HCT116 (cell line): ENCODE results near the gene POLR2H. TPM values are rescaled to one million over a fixed set of nuclear protein-coding genes. Genes with fewer than 3 reads are reported as not detected.
A peak's percentile ranks its signal among the peaks of the same experiment; 100 is the strongest.

ENCODE experiments used
- ATAC-seq: fragments of 200-7000 bp; cut with Tn5 transposase; 2 replicates; pipeline ENCODE4 v1.9.1; 2020; ENCODE audit warnings: mild to moderate bottlenecking, moderate library complexity
- BruUV-seq: library from RNA; stranded (reverse); fragments of 400-500 nt; replicated peaks from 2 replicates; lab custom pipeline; 2021; lab: Mats Ljungman, UMichigan
- CTCF ChIA-PET: fragments of 300-600 bp; sonication (Branson Sonifier 250); formaldehyde crosslinking; loops from one replicate; lab custom pipeline; 2021; ENCODE audit warnings: antibody characterized with exemption; lab: Charles Lee
- POLR2A ChIA-PET: fragments of 300-600, 350-600 bp; sonication (Branson Sonifier 250); formaldehyde crosslinking; loops from one replicate; lab custom pipeline; 2021; ENCODE audit warnings: antibody characterized with exemption; lab: Charles Lee
- RAD21 ChIA-PET, 2 experiments: fragments of 300-600 bp; sonication (Branson Sonifier 250); formaldehyde crosslinking; loops; one replicate each; lab custom pipeline; 2023; ENCODE audit warnings: low total read pairs in 2 of 2; ENCODE audit not compliant: uncharacterized antibody in 2 of 2, unreplicated experiment in 2 of 2, low non-redundant PET in 1 of 2; lab: Charles Lee
- DNase-seq: peaks from one replicate; pipeline ENCODE4 v3.0.0-alpha.2; 2010; ENCODE audit warnings: low read depth, low spot score
- H2AFZ ChIP-seq: fragments of 200-600 bp; shearing (Covaris generic), sonication (generic); 2 replicates; pipeline ENCODE4 v1.6.1; 2017; ENCODE audit warnings: low read depth, mixed run types, mixed read lengths, antibody characterized with exemption, low read length; ENCODE audit not compliant: poor library complexity, severe bottlenecking
- H3K27ac ChIP-seq: 2 replicates; pipeline ENCODE4 v1.5.1; 2012; ENCODE audit warnings: low read depth, low read length
- H3K27me3 ChIP-seq: fragments of 200-600 bp; sonication (generic); 2 replicates; pipeline ENCODE4 v1.6.1; 2016; ENCODE audit warnings: mixed run types, low read length, mixed read lengths; ENCODE audit not compliant: insufficient read depth
- H3K36me3 ChIP-seq, 2 experiments: fragments of 200-500 bp in 1 of 2; fragments of 200-600 bp in 1 of 2; sonication (Bioruptor generic) in 1 of 2; sonication (generic) in 1 of 2; 2 replicates each; pipeline versions ENCODE4 v1.5.1 to v1.6.1; 2014 to 2016; ENCODE audit warnings: low read length in 2 of 2, inconsistent platforms in 1 of 2, mixed read lengths in 1 of 2, mixed run types in 1 of 2; ENCODE audit not compliant: insufficient read depth in 2 of 2, control insufficient read depth in 1 of 2
- H3K4me1 ChIP-seq, 2 experiments: fragments of 200-600 bp in 1 of 2; sonication (generic) in 1 of 2; 2 replicates each; pipeline versions ENCODE4 v1.5.1 to v1.6.1; 2012 to 2017; ENCODE audit warnings: low read length in 2 of 2, inconsistent platforms in 1 of 2, mild to moderate bottlenecking in 1 of 2, mixed read lengths in 1 of 2, mixed run types in 1 of 2, moderate library complexity in 1 of 2; ENCODE audit not compliant: insufficient read depth in 2 of 2, control insufficient read depth in 1 of 2
- H3K4me2 ChIP-seq: fragments of 200-600 bp; sonication (generic); 2 replicates; pipeline ENCODE4 v1.6.1; 2017; ENCODE audit warnings: mixed run types, low read length, mixed read lengths
- H3K4me3 ChIP-seq, 2 experiments: fragments of 200-600 bp in 1 of 2; sonication (generic) in 1 of 2; replicated peaks in 1 of 2; 2 replicates each; pipeline ENCODE4 v1.5.1; 2011 to 2016; ENCODE audit warnings: low read length in 2 of 2, control low read depth in 1 of 2, low read depth in 1 of 2, mild to moderate bottlenecking in 1 of 2, mixed read lengths in 1 of 2, mixed run types in 1 of 2
- H3K79me2 ChIP-seq: fragments of 200-600 bp; sonication (generic); 2 replicates; pipeline ENCODE4 v1.6.1; 2017; ENCODE audit warnings: mild to moderate bottlenecking, mixed run types, low read length, moderate library complexity, mixed read lengths; ENCODE audit not compliant: insufficient read depth
- H3K9ac ChIP-seq: fragments of 200-600 bp; sonication (generic); 2 replicates; pipeline ENCODE4 v1.6.1; 2016; ENCODE audit warnings: low read length, mixed read lengths
- H3K9me2 ChIP-seq: fragments of 200-600 bp; sonication (generic), shearing (Covaris generic); 2 replicates; pipeline ENCODE4 v1.6.1; 2017; ENCODE audit warnings: mixed run types, mild to moderate bottlenecking, moderate library complexity; ENCODE audit not compliant: insufficient read depth
- H3K9me3 ChIP-seq, 2 experiments: fragments of 200-500 bp in 1 of 2; fragments of 200-600 bp in 1 of 2; sonication (Bioruptor generic) in 1 of 2; sonication (generic) in 1 of 2; 2 replicates each; pipeline ENCODE4 v1.6.1; 2014 to 2017; ENCODE audit warnings: low read length in 2 of 2, mixed read lengths in 2 of 2, inconsistent platforms in 1 of 2, low read depth in 1 of 2, mild to moderate bottlenecking in 1 of 2, mixed run types in 1 of 2, moderate library complexity in 1 of 2; ENCODE audit not compliant: control insufficient read depth in 1 of 2, insufficient read depth in 1 of 2
- H4K20me1 ChIP-seq: fragments of 200-600 bp; sonication (generic), shearing (Covaris generic); 2 replicates; pipeline ENCODE4 v1.6.1; 2017; ENCODE audit warnings: mixed run types, mild to moderate bottlenecking, moderate library complexity; ENCODE audit not compliant: insufficient read depth
- EZH2 ChIP-seq: fragments of 200-600 bp; sonication (generic); IDR thresholded peaks from 2 replicates; pipeline ENCODE4 v1.6.1; 2017; ENCODE audit warnings: antibody characterized with exemption, mixed run types
- POLR2A ChIP-seq: IDR thresholded peaks from 2 replicates; pipeline ENCODE4 v1.7.0; 2011; ENCODE audit warnings: borderline replicate concordance; ENCODE audit not compliant: insufficient read depth, insufficient read length; ENCODE audit errors: extremely low read depth
- POLR2AphosphoS5 ChIP-seq: IDR thresholded peaks from 2 replicates; pipeline ENCODE4 v1.6.1; 2011; ENCODE audit warnings: mild to moderate bottlenecking, low read depth, low read length, moderate library complexity
- SIN3A ChIP-seq: IDR thresholded peaks from 2 replicates; pipeline ENCODE4 v1.6.1; 2012; ENCODE audit warnings: low read depth
- YY1 ChIP-seq: IDR thresholded peaks from 2 replicates; pipeline ENCODE4 v1.6.1; 2011; ENCODE audit warnings: low read length, low read depth, moderate library complexity, mild to moderate bottlenecking; ENCODE audit not compliant: insufficient replicate concordance; ENCODE audit errors: extremely low read depth
- ZFX ChIP-seq: fragments of 450-650 bp; IDR thresholded peaks from 2 replicates; pipeline ENCODE4 v1.6.1; 2017
- ZNF274 ChIP-seq: fragments of 200-500 bp; sonication (Bioruptor generic); IDR thresholded peaks from 2 replicates; pipeline ENCODE4 v1.6.1; 2014; ENCODE audit warnings: mild to moderate bottlenecking, low read depth, low read length, inconsistent platforms
- intact Hi-C: fragments of 100-400 bp; cut with micrococcal nuclease; formaldehyde crosslinking; loops from 2 replicates; pipeline ENCODE4 v1.10.0; 2022
- total RNA-seq: library from RNA; stranded (reverse); gene quantifications from one replicate; pipeline ENCODE4 v1.2.1, GENCODE V29; 2021; ENCODE audit not compliant: unreplicated experiment
- TF ChIP-seq, protein P1 (sequence below): IDR thresholded peaks from 2 replicates; pipeline ENCODE4 v1.6.1; 2012
- TF ChIP-seq, protein P2 (sequence below): IDR thresholded peaks from 2 replicates; pipeline ENCODE4 v1.6.1; 2011; ENCODE audit warnings: mild to moderate bottlenecking, low read length, moderate library complexity; ENCODE audit not compliant: insufficient replicate concordance; ENCODE audit errors: extremely low read depth
- TF ChIP-seq, protein P3 (sequence below), 3 experiments: fragments of 200-600 bp in 1 of 3; sonication (generic) in 1 of 3; IDR thresholded peaks in 2 of 3; conservative IDR thresholded peaks in 1 of 3; 2 replicates each; pipeline ENCODE4 v1.5.1; 2012 to 2017; ENCODE audit warnings: low read depth in 2 of 3, low read length in 2 of 3, antibody characterized with exemption in 1 of 3, borderline replicate concordance in 1 of 3, control low read depth in 1 of 3, mild to moderate bottlenecking in 1 of 3, mixed read lengths in 1 of 3, mixed run types in 1 of 3, moderate library complexity in 1 of 3; ENCODE audit not compliant: insufficient read depth in 1 of 3
- TF ChIP-seq, protein P4 (sequence below): IDR thresholded peaks from 2 replicates; pipeline ENCODE4 v1.6.1; 2012; ENCODE audit warnings: low read depth

POLR2H gene
- total RNA-seq, 1 experiment from 2014 or later = 156 TPM

DNA sequence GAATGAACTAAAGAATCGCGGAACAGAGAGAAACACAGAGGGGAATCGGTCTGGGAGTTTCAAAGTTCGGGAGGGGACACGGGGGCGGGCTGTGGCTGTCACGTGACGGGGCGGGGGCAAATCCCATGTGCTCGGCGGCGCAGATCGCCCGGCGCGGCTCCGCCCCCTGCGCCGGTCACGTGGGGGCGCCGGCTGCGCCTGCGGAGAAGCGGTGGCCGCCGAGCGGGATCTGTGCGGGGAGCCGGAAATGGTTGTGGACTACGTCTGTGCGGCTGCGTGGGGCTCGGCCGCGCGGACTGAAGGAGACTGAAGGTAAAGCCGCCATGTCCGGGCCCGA, 47.2 kb upstream of the POLR2H start, which contains the start of gene EIF4G1:
TSS of gene EIF4G1 (plus strand) at position 244 of the 337 bp plus-strand sequence. CDS start 1,191 bp downstream, outside the sequence.
- peaks cover 35 to 47% of the 10 kb centered on the region in 2 experiments for H3K4me1 ChIP-seq
- peak within 1 kb of the TSS; percentile 82 for H3K4me2 ChIP-seq
- DNase-seq (peak; percentile 82), ATAC-seq (peak; percentile 85)
- no peaks in the 10 kb centered on the region for H3K27me3 ChIP-seq
- ChIA-PET POLR2A (no interaction called here), CTCF (no interaction called here), RAD21 (no interaction called here)
- intact Hi-C loops = loop anchor here (2.0 kb wide), 1 partner anchor 48 kb away; no protein-coding TSS in a partner anchor
- peak within 1 kb of the TSS; percentile 94 to 98 for H3K4me3 ChIP-seq
- peak within 1 kb of the TSS; percentile 87 for H3K27ac ChIP-seq
- H3K9ac ChIP-seq = peak within 1 kb of the TSS; percentile 99
- no TSS peak for BruUV-seq
- no peaks in the 10 kb centered on the region for H3K9me3 ChIP-seq
- peaks cover 47% of the 10 kb centered on the region for H3K79me2 ChIP-seq
- H3K9me2 ChIP-seq = no peaks in the 10 kb centered on the region
- TF ChIP-seq ZFX = no peak
- TF ChIP-seq, protein P1, sequence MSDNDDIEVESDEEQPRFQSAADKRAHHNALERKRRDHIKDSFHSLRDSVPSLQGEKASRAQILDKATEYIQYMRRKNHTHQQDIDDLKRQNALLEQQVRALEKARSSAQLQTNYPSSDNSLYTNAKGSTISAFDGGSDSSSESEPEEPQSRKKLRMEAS = no peak
- TF ChIP-seq, protein P2, sequence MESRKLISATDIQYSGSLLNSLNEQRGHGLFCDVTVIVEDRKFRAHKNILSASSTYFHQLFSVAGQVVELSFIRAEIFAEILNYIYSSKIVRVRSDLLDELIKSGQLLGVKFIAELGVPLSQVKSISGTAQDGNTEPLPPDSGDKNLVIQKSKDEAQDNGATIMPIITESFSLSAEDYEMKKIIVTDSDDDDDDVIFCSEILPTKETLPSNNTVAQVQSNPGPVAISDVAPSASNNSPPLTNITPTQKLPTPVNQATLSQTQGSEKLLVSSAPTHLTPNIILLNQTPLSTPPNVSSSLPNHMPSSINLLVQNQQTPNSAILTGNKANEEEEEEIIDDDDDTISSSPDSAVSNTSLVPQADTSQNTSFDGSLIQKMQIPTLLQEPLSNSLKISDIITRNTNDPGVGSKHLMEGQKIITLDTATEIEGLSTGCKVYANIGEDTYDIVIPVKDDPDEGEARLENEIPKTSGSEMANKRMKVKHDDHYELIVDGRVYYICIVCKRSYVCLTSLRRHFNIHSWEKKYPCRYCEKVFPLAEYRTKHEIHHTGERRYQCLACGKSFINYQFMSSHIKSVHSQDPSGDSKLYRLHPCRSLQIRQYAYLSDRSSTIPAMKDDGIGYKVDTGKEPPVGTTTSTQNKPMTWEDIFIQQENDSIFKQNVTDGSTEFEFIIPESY = no peak
- TF ChIP-seq EZH2 = no peak
- TF ChIP-seq, protein P3, sequence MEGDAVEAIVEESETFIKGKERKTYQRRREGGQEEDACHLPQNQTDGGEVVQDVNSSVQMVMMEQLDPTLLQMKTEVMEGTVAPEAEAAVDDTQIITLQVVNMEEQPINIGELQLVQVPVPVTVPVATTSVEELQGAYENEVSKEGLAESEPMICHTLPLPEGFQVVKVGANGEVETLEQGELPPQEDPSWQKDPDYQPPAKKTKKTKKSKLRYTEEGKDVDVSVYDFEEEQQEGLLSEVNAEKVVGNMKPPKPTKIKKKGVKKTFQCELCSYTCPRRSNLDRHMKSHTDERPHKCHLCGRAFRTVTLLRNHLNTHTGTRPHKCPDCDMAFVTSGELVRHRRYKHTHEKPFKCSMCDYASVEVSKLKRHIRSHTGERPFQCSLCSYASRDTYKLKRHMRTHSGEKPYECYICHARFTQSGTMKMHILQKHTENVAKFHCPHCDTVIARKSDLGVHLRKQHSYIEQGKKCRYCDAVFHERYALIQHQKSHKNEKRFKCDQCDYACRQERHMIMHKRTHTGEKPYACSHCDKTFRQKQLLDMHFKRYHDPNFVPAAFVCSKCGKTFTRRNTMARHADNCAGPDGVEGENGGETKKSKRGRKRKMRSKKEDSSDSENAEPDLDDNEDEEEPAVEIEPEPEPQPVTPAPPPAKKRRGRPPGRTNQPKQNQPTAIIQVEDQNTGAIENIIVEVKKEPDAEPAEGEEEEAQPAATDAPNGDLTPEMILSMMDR (IDR thresholded peaks at IDR 0.05 in 2 of 3, conservative IDR thresholded peaks at IDR 0.05 in 1 of 3; ENCODE audit: borderline replicate concordance in 1 of 3, insufficient read depth in 1 of 3, low read depth in 2 of 3, low read length in 2 of 3) = no peak
- TF ChIP-seq, protein P4, sequence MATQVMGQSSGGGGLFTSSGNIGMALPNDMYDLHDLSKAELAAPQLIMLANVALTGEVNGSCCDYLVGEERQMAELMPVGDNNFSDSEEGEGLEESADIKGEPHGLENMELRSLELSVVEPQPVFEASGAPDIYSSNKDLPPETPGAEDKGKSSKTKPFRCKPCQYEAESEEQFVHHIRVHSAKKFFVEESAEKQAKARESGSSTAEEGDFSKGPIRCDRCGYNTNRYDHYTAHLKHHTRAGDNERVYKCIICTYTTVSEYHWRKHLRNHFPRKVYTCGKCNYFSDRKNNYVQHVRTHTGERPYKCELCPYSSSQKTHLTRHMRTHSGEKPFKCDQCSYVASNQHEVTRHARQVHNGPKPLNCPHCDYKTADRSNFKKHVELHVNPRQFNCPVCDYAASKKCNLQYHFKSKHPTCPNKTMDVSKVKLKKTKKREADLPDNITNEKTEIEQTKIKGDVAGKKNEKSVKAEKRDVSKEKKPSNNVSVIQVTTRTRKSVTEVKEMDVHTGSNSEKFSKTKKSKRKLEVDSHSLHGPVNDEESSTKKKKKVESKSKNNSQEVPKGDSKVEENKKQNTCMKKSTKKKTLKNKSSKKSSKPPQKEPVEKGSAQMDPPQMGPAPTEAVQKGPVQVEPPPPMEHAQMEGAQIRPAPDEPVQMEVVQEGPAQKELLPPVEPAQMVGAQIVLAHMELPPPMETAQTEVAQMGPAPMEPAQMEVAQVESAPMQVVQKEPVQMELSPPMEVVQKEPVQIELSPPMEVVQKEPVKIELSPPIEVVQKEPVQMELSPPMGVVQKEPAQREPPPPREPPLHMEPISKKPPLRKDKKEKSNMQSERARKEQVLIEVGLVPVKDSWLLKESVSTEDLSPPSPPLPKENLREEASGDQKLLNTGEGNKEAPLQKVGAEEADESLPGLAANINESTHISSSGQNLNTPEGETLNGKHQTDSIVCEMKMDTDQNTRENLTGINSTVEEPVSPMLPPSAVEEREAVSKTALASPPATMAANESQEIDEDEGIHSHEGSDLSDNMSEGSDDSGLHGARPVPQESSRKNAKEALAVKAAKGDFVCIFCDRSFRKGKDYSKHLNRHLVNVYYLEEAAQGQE = no peak
- peak; percentile 48 for TF ChIP-seq POLR2A
- TF ChIP-seq YY1 = peak; percentile 57
- no peak for TF ChIP-seq SIN3A
- peak; percentile 90 for TF ChIP-seq POLR2AphosphoS5
- no peak for TF ChIP-seq ZNF274
- TF ChIP-seq, all 23 proteins: peak for 3
- H4K20me1 ChIP-seq = peaks cover 17% of the 10 kb centered on the region; the same call in 1 of the 2 replicates
- H2AFZ ChIP-seq = no peak within 1 kb of the TSS
- H3K36me3 ChIP-seq = peaks cover 3 to 25% of the 10 kb centered on the region in 2 experiments; a peak in 2 of 4 replicates
